ENCODE results near the gene EEF1AKMT4. TPM values are rescaled to one million over a fixed set of nuclear protein-coding genes. Genes with fewer than 3 reads are reported as not detected.

EEF1AKMT4 gene
- 2.2 and 3.2 TPM in 2 replicates for total RNA-seq

GRCh38 chr3:184249412-184250166, at the start of gene EEF1AKMT4:
Gene EEF1AKMT4 (plus strand): TSS chr3:184249672. CDS start chr3:184249695, 23 bp downstream.

GRCh38 chr3:184229394-184230080, 19.9 kb upstream of the EEF1AKMT4 start, which contains the start of gene VWA5B2:
Gene VWA5B2 (plus strand): TSS chr3:184229585. CDS start chr3:184230529, 944 bp downstream.

DNA sequence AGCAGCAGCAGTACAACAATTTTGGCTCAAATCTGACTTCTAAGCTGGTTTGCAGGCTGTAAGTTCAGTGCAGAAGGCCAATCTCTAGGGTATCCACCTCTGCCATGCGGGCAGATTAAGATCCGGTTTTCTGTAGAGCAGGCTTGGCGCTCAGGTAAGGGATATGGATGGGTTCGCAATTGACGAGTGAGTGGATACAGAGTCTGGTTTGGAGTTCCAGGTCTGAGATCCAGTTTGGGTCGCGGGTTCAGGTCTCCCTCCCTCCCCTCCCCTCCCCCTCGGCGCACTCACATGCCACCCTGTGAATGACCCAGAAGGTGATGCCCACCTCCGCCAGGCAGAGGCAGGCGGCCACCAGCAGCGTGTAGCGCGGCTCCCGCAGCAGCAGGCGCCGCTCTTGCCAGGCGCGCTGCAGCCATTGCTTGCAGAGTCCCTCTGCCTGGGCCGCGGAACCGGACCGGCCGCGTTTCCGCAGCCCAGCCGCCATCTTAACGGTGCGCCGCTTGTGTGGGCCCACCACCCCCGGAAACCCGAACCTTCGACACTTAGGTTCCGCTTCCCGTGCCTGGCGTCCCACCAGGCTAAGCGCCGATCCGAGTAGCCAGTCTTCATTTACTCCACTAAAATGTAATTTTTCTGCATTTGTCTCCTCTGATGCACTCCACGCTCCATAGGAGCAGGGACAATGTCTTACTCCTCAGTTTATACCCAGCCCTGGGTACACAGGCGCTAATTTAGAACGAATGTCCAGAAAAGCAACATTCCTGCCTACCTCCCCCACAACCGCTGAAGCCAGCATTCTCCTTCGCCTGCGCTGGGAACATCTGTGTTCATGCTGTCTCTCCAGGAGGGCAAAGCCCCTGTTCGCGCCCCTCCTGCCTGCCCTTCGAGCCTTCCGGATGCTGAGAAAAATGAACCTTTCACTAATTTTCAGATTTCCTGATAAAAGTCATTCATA, 739 bp upstream of the EEF1AKMT4 start, which contains the start of gene ALG3:
Gene ALG3, minus strand, starts transcription at position 509 of the 958 bp plus-strand sequence. Its CDS starts 22 bp downstream, at position 487.

DNA sequence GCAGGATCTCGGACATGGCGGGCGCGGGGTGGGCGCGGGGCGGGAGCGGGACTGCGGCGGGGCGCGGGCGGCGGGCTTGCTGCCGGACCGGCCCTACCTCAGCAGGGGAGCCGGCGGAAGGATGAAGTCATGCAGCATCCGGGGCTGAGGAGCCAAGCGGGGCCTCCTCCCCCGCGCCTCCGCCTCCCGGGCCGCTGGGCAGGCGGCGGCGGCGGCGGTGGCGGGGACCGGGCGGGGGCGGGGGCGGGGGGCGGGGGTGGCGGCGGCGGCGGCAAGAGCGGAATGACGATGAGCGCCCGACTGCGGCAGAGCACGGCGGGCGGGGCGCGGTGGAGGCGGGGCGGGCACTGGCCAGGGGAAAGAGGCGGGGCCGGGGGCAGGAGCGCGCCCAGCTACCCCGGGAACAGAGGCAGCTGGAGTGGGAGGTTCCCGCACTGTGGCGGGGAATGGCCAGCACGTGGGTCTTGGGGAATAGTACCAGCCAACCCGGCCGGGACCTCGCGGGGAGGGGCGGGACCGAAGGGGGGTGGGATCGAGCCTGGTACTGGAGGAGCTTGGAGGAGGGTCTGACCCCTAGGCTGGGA, 11.9 kb downstream of the EEF1AKMT4 start, which contains the start of gene CAMK2N2:
Gene CAMK2N2, minus strand, starts transcription at position 284 of the 584 bp plus-strand sequence. Its CDS starts 268 bp downstream, at position 16.

DNA sequence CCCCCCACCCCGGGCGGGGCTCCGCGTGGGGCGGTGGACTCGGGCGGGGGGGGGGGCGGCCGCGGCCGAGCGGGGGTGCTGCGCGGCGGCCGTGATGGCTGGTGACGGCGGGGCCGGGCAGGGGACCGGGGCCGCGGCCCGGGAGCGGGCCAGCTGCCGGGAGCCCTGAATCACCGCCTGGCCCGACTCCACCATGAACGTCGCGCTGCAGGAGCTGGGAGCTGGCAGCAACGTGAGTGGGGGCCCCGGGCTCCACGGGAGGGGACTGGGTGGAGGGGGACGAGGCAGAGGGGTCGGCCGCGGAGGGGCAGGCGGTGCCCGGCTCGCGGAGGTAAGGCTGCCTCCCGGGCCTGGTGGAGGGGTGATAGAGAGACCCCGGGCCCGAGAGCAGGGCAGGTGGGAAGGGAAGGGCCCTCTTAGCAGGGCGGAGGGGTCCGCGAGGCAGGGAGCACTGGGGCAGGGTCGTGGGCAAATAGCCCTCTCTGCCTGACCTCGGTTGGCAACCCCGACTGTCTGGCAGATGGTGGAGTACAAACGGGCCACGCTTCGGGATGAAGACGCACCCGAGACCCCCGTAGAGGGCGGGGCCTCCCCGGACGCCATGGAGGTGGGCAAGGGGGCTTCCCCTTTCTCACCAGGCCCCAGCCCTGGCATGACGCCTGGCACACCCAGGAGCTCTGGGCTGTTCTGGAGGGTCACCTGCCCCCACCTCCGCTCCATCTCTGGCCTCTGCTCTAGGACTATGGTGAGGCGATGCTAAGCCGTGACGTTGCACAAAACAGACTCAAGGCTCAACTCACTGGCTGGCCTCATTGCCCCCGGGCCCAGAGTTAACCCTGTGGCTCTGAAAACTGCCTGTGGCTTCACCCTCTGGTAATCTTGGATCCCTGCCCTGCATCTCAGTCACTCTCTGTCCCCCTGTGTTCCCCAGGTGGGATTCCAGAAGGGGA, 26.8 kb downstream of the EEF1AKMT4 start, which contains the start of gene ECE2:
Gene ECE2, plus strand, starts transcription at position 62 of the 950 bp plus-strand sequence. Its CDS starts 132 bp downstream, at position 194.

GRCh38 chr3:184298759-184299487, 49.5 kb downstream of the EEF1AKMT4 start, which contains the start of gene PSMD2:
Gene PSMD2 (plus strand): TSS chr3:184299241. CDS start chr3:184299267, 26 bp downstream.

Other genes starting within 250 kb of the EEF1AKMT4 start
- 12.3 and 14.2 TPM in 2 replicates for gene ABCC5, start 231.8 kb upstream of the EEF1AKMT4 start, total RNA-seq
- not detected in 2 replicates for gene HTR3D, start 217.9 kb upstream of the EEF1AKMT4 start, total RNA-seq
- gene HTR3C, start 196.6 kb upstream of the EEF1AKMT4 start, total RNA-seq: not detected in 2 replicates
- not detected in 2 replicates for gene HTR3E, start 152.6 kb upstream of the EEF1AKMT4 start, total RNA-seq
- gene EIF2B5, start 114.3 kb upstream of the EEF1AKMT4 start, total RNA-seq: 36.0 and 41.0 TPM in 2 replicates
- gene DVL3, start 94.3 kb upstream of the EEF1AKMT4 start, total RNA-seq: 26.3 and 31.3 TPM in 2 replicates
- 577 and 754 TPM in 2 replicates for gene AP2M1, start 74.8 kb upstream of the EEF1AKMT4 start, total RNA-seq
- 40.7 and 55.6 TPM in 2 replicates for gene ABCF3, start 63.5 kb upstream of the EEF1AKMT4 start, total RNA-seq
- gene VWA5B2, start 20.1 kb upstream of the EEF1AKMT4 start, total RNA-seq: 0.06 TPM in 1 of 2 replicates, not detected in the other
- 19.5 and 29.3 TPM in 2 replicates for gene ALG3, start 710 bp upstream of the EEF1AKMT4 start, total RNA-seq
- 0.50 and 0.66 TPM in 2 replicates for gene CAMK2N2, start 11.9 kb downstream of the EEF1AKMT4 start, total RNA-seq
- gene ECE2, start 26.4 kb downstream of the EEF1AKMT4 start, total RNA-seq: not detected in 2 replicates
- gene PSMD2, start 49.6 kb downstream of the EEF1AKMT4 start, total RNA-seq: 404 and 624 TPM in 2 replicates
- gene EIF4G1, start 64.9 kb downstream of the EEF1AKMT4 start, total RNA-seq: 374 and 376 TPM in 2 replicates
- gene FAM131A, start 87.9 kb downstream of the EEF1AKMT4 start, total RNA-seq: 32.1 and 33.5 TPM in 2 replicates
- gene CLCN2, start 111.9 kb downstream of the EEF1AKMT4 start, total RNA-seq: 2.9 and 3.4 TPM in 2 replicates
- gene POLR2H, start 112.0 kb downstream of the EEF1AKMT4 start, total RNA-seq: 64.4 and 73.7 TPM in 2 replicates
- gene THPO, start 128.5 kb downstream of the EEF1AKMT4 start, total RNA-seq: 0.13 TPM in 1 of 2 replicates, not detected in the other
- gene CHRD, start 130.4 kb downstream of the EEF1AKMT4 start, total RNA-seq: 1.7 and 2.4 TPM in 2 replicates

All from aortic smooth muscle cell (primary cell).